Effector memory CD4-positive, alpha-beta T cell (primary cell): ENCODE data around the gene FBXW5.

Experiments
- DNase-seq, 3 donors: peaks; one replicate each; pipeline ENCODE4 v3.0.0-alpha.2; 2020
- H3K27ac ChIP-seq: 2 replicates; pipeline ENCODE4 v1.7.0; 2013; ENCODE audit warnings: mild to moderate bottlenecking, low read length, moderate library complexity; ENCODE audit not compliant: insufficient read depth, poor library complexity, severe bottlenecking
- H3K27me3 ChIP-seq: replicated peaks from 2 replicates; pipeline ENCODE4 v1.7.0; 2013; ENCODE audit warnings: mild to moderate bottlenecking, low read length; ENCODE audit not compliant: insufficient read depth, control insufficient read depth, poor library complexity, severe bottlenecking
- H3K36me3 ChIP-seq: 2 replicates; pipeline ENCODE4 v1.7.0; 2013; ENCODE audit warnings: mild to moderate bottlenecking, low read length, moderate library complexity; ENCODE audit not compliant: control insufficient read depth, insufficient read depth
- H3K4me1 ChIP-seq: 2 replicates; pipeline ENCODE4 v1.7.0; 2013; ENCODE audit warnings: low read length, mild to moderate bottlenecking; ENCODE audit not compliant: control insufficient read depth, insufficient read depth, poor library complexity, severe bottlenecking
- H3K4me3 ChIP-seq: 2 replicates; pipeline ENCODE4 v1.7.0; 2013; ENCODE audit warnings: low read length, low read depth, mild to moderate bottlenecking; ENCODE audit not compliant: insufficient read depth, poor library complexity, severe bottlenecking
- H3K9me3 ChIP-seq: 2 replicates; pipeline ENCODE4 v1.7.0; 2013; ENCODE audit warnings: mild to moderate bottlenecking, low read length, moderate library complexity; ENCODE audit not compliant: control insufficient read depth

FBXW5 gene

GRCh38 chr9:136931611-136932130 is 12.9 kb downstream of the FBXW5 start:
- no peaks in the 10 kb centered on the region for H3K27me3 ChIP-seq
- H3K27ac ChIP-seq = no peak overlapping the region

DNA sequence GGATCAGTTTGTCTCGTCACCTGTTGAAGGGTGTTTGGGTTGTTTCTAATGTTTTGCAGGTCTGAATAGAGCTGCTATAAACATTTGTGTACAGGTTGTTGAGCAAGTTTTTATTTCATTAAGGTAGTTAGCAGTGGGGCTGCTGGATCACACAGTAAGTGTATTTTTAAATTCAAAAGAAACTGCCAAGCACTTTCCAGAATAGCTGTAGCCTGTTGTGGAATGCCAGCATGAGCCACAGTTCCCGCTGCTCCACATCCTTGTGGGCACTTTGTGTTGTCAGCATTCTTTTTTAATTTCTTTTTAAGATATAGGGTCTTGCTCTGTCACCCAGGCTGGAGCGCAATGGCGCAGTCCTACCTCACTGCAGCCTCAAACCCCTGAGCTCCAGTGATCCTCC is 14.5 kb downstream of the FBXW5 start:
- Histone ChIP-seq H3K36me3 (peaks cover 13% of the 10 kb centered on the region), H3K4me3 (no peak overlapping the region), H3K27ac (no peak overlapping the region), H3K27me3 (no peaks in the 10 kb centered on the region), H3K9me3 (no peaks in the 10 kb centered on the region), H3K4me1 (no peaks in the 10 kb centered on the region)
- DNase-seq = no peak

More at GRCh38 chr9:136931611-136932130, 12.9 kb downstream of the FBXW5 start:
- no peaks in the 10 kb centered on the region for H3K36me3 ChIP-seq
- H3K4me1 ChIP-seq = no peaks in the 10 kb centered on the region
- no peak for DNase-seq
- H3K9me3 ChIP-seq = no peaks in the 10 kb centered on the region
- no peak overlapping the region for H3K4me3 ChIP-seq

GRCh38 chr9:136928591-136928990 is 15.9 kb downstream of the FBXW5 start:
- no peaks in the 10 kb centered on the region for H3K4me1 ChIP-seq
- H3K9me3 ChIP-seq = no peaks in the 10 kb centered on the region
- H3K27me3 ChIP-seq = no peaks in the 10 kb centered on the region
- H3K36me3 ChIP-seq = peaks cover 21% of the 10 kb centered on the region
- no peak overlapping the region for H3K4me3 ChIP-seq
- no peak for DNase-seq
- H3K27ac ChIP-seq = no peak overlapping the region

DNA sequence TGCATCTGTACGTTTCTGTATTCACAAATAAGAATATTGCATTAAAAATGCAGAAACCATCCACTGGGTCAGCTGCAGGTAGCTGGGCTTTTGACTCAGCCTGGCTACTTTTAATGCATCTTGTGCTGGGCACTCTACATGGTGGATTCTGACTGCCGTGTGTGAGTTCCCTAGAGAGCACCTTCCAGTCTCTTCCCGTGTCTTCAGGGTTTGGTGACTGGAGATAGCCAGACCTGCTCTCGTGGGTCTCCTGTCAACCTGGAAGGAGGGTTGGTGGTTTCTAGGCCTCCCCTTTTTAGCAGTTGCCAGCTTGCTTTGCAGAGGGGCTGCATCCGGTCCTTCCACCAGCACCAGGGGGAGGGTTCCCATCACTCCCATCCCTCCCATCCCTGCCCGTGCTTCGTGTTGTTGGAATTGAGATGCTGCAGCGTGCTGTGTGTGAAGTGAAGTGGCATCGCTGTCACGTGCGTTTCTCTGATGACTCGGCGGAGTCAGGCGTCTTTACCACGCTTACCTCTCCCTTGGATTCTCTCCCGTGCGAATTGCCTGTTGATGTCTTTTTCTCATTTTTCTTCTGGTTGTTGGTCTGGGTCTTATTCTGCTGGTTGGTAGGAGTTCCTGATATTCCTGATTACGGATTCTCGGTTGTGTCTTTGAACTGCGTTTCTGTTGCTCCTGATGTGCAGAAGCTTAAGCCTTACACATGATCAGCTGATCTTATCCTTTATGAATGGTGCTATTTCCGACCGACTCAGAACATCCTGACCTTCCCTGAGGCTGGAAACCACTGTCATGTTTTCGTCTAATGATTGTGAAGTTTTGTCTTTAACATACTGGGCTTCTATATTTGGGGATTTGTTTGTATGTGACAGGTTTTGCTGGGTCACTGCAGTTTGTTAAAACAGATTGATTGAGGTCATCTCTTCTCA is 16.9 kb downstream of the FBXW5 start:
- Histone ChIP-seq H3K36me3 (peaks cover 21% of the 10 kb centered on the region), H3K4me1 (no peaks in the 10 kb centered on the region)

GRCh38 chr9:136926749-136927148 is 17.8 kb downstream of the FBXW5 start:
- H3K9me3 ChIP-seq = no peaks in the 10 kb centered on the region
- no peak for DNase-seq
- H3K27me3 ChIP-seq = no peaks in the 10 kb centered on the region
- peaks cover 28% of the 10 kb centered on the region for H3K36me3 ChIP-seq
- no peaks in the 10 kb centered on the region for H3K4me1 ChIP-seq
- H3K4me3 ChIP-seq = no peak overlapping the region
- H3K27ac ChIP-seq = no peak overlapping the region

More for the DNA sequence above, 16.9 kb downstream of the FBXW5 start:
- no peak for DNase-seq
- Histone ChIP-seq H3K4me3 (no peak overlapping the region), H3K27me3 (no peaks in the 10 kb centered on the region), H3K9me3 (no peaks in the 10 kb centered on the region), H3K27ac (no peak overlapping the region)

DNA sequence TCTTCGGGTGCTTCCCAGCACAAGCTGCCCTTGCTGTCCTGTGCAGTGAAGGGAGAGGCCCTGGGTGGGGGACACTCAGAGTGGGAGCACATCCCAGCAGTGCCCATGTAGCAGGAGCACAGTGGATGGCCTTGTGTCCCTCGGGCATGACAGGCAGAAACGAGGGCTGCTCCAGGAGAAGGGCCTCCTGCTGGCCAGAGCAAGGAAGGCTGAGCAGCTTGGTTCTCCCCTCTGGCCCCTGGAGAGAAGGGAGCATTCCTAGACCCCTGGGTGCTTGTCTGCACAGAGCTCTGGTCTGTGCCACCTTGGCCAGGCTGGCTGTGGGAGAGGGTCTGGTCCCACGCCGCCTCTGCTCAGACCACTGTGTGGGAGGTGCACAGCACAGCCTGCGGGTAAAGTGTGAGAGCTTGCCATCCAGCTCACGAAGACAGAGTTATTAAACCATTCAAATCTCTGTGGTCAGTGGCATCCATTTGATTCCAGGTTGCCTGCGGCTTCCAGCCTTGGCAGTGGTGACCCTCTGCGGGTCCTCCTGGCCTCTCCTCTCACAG is 18.3 kb downstream of the FBXW5 start:
- no peaks in the 10 kb centered on the region for H3K9me3 ChIP-seq
- DNase-seq = no peak
- no peak overlapping the region for H3K4me3 ChIP-seq
- no peaks in the 10 kb centered on the region for H3K4me1 ChIP-seq
- no peaks in the 10 kb centered on the region for H3K27me3 ChIP-seq
- peaks cover 32% of the 10 kb centered on the region for H3K36me3 ChIP-seq
- no peak overlapping the region for H3K27ac ChIP-seq

GRCh38 chr9:136925414-136926153 is 19.0 kb downstream of the FBXW5 start:
- H3K27ac ChIP-seq = no peak overlapping the region
- H3K9me3 ChIP-seq = no peaks in the 10 kb centered on the region
- DNase-seq = no peak
- H3K4me3 ChIP-seq = no peak overlapping the region
- H3K36me3 ChIP-seq = peaks cover 39% of the 10 kb centered on the region
- H3K27me3 ChIP-seq = no peaks in the 10 kb centered on the region
- no peaks in the 10 kb centered on the region for H3K4me1 ChIP-seq

GRCh38 chr9:136923881-136924280 is 20.7 kb downstream of the FBXW5 start:
- Histone ChIP-seq H3K27ac (no peak overlapping the region), H3K9me3 (no peaks in the 10 kb centered on the region), H3K4me1 (no peaks in the 10 kb centered on the region), H3K36me3 (peaks cover 49% of the 10 kb centered on the region), H3K4me3 (no peak overlapping the region), H3K27me3 (no peaks in the 10 kb centered on the region)
- no peak for DNase-seq

DNA sequence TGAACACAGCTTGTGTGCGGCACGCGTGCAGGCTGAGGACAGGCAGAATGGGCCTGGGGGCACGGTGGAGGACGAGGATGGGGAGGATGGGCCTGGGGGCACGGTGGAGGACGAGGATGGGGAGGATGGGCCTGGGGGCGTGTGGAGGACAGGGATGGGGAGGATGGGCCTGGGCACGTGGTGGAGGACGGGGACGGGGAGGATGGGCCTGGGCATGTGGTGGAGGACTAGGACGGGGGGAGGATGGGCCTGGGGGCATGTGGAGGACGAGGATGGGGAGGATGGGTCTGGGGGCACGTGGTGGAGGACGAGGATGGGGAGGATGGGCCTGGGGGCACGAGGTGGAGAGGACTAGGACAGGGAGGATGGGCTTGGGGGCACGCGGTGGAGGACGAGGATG is 22.0 kb downstream of the FBXW5 start:
- no peaks in the 10 kb centered on the region for H3K27me3 ChIP-seq
- H3K9me3 ChIP-seq = no peaks in the 10 kb centered on the region
- no peak overlapping the region for H3K4me3 ChIP-seq
- H3K36me3 ChIP-seq = peaks cover 49% of the 10 kb centered on the region
- H3K27ac ChIP-seq = no peak overlapping the region
- H3K4me1 ChIP-seq = no peaks in the 10 kb centered on the region
- no peak for DNase-seq
